ENCODE data around the gene IFNG-AS1.

Gene IFNG-AS1

DNA sequence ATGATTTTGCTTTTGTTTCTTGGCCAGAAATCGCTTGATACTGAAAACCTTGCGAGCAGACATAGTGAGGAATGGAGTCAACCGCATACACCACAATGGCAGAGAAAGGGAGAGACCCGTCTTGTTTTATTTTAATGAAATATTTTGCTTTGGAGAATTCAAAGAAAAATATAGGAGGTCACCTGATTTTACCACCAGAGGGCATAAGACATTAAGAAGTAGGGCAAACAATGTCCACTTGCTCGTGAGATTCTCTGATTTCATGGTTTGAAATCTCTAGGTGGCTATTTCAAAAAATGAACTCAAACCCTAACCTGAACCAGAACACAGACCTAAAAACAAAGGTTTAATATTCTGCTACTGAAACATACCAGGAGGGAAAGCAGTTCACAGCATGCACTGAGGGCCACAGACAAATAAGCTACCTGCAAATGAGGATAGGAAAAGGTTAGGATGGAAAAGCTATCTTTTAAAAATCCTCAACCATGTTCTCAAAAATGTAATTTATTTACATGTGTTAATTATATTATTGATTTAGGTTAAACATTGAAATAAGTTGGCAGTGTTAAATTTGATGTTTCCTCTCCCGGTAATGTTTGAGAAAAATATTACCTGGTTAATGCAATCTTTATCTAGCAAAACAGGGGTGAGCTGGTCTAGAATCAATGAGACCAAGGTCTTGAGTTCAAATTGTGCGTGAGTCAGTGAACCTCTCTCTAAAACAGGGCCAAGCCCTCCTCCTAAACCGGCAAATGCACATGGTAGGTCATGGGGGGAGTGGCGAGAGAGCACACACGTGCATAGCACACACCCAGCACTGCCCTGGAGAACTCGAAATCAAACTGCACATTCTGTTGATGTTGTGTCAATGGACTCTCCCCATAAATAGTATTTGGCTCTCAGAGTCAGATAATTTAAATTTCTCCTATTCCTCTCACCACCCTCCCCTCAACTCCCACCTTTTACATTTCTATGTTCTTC lies 12.5 kb downstream of the IFNG-AS1 start:
- no peak overlapping the region for H3K4me3 ChIP-seq (replicated peaks; ENCODE audit: low read depth, low read length)
- TF ChIP-seq, protein P1, sequence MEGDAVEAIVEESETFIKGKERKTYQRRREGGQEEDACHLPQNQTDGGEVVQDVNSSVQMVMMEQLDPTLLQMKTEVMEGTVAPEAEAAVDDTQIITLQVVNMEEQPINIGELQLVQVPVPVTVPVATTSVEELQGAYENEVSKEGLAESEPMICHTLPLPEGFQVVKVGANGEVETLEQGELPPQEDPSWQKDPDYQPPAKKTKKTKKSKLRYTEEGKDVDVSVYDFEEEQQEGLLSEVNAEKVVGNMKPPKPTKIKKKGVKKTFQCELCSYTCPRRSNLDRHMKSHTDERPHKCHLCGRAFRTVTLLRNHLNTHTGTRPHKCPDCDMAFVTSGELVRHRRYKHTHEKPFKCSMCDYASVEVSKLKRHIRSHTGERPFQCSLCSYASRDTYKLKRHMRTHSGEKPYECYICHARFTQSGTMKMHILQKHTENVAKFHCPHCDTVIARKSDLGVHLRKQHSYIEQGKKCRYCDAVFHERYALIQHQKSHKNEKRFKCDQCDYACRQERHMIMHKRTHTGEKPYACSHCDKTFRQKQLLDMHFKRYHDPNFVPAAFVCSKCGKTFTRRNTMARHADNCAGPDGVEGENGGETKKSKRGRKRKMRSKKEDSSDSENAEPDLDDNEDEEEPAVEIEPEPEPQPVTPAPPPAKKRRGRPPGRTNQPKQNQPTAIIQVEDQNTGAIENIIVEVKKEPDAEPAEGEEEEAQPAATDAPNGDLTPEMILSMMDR (IDR thresholded peaks at IDR 0.05; ENCODE audit: low read depth, low read length, missing control alignments) = no peak
- no peak for DNase-seq (ENCODE audit: extremely low read depth, low read depth)

DNA sequence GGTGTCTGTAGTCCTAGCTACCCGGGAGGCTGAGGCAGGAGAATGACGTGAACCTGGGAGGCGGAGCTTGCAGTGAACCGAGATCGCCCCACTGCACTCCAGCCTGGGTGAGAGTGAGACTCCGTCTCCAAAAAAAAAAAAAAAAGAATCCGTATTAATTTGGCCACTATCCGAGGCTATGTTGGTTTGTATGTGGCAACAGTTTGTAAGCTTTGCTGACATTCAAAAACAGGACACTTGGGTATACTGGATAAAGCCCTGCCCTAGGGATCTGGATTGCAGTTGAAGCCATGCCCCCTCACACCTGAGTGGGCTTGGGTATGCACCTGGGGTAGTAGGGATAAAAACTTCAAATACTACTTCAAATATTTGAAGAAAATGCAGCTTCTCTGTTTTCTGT lies 14.5 kb downstream of the IFNG-AS1 start:
- no peak for DNase-seq (ENCODE audit: extremely low read depth, low read depth)
- TF ChIP-seq, protein P1 (IDR thresholded peaks at IDR 0.05; ENCODE audit: low read depth, low read length, missing control alignments) = no peak
- H3K4me3 ChIP-seq (replicated peaks; ENCODE audit: low read depth, low read length) = no peak overlapping the region

- TF ChIP-seq, protein P1 (IDR thresholded peaks at IDR 0.05; ENCODE audit: low read depth, low read length, missing control alignments) = no peak
- no peak for DNase-seq (ENCODE audit: extremely low read depth, low read depth)
- no peak overlapping the region for H3K4me3 ChIP-seq (replicated peaks; ENCODE audit: low read depth, low read length)
Observed at GRCh38 chr12:68007033-68007432, 17.8 kb downstream of the IFNG-AS1 start.

DNA sequence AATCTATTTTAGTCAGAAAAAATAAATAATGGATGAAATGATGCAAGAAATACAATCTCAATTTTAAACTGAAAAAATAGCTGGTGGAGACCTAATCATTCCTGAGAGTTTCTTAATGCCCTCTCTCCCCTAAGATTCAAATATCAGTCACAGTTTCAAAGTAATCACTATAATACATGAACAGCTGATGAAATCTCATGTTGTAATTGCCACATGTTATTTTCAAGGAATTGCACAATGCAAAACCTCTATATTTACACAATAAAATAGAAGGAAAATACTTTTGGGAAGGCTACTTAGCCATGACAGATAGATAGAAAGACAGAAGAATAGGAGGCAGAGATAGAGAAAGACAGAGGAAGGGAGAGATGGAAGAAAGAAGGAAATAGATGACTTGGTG lies 18.2 kb downstream of the IFNG-AS1 start:
- TF ChIP-seq, protein P1 (IDR thresholded peaks at IDR 0.05; ENCODE audit: low read depth, low read length, missing control alignments) = no peak
- no peak overlapping the region for H3K4me3 ChIP-seq (replicated peaks; ENCODE audit: low read depth, low read length)
- DNase-seq (ENCODE audit: extremely low read depth, low read depth) = no peak

DNA sequence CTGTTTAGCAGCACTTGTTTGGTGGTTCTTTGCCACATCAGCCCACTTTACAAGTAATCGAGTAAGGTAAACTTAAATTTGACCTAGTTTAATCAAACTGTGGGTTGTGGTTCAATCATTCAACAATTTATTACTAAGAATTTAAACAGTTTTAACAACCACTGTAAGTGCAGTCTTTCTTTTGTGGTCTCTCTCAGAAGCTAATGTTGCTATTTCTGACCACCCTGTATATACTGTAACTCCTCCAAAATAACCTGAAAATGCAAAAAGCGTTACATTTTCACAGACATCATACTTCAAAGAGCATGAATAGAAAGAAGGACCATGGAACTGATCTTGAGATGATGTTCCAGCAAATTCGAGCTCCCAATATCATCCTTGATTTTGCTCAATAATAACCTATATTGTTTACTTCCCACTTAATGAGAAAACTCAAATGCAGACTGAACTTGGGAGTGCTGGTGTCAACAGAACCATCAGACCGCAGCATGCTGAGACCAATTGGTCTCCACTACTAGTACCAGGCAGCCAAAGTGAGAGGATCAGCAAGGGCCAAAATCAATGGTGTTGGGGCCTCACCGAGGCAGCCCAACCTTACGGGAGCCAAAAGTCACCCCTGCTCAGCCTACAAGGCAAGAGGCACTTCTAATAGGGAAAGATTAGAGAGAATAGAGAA lies 22.1 kb downstream of the IFNG-AS1 start:
- H3K4me3 ChIP-seq (replicated peaks; ENCODE audit: low read depth, low read length) = no peak overlapping the region
- TF ChIP-seq, protein P1 (IDR thresholded peaks at IDR 0.05; ENCODE audit: low read depth, low read length, missing control alignments) = no peak
- DNase-seq (ENCODE audit: extremely low read depth, low read depth) = no peak

- no peak for DNase-seq (ENCODE audit: extremely low read depth, low read depth)
- TF ChIP-seq, protein P1 (IDR thresholded peaks at IDR 0.05; ENCODE audit: low read depth, low read length, missing control alignments) = no peak
- no peak overlapping the region for H3K4me3 ChIP-seq (replicated peaks; ENCODE audit: low read depth, low read length)
Observed at GRCh38 chr12:68011882-68012207, 22.6 kb downstream of the IFNG-AS1 start.

All from HFF-Myc (cell line).